Measurements from ENCODE around the gene THAP6.

- TF ChIP-seq CTCF (IDR thresholded peaks at IDR 0.05; ENCODE audit: control extremely low read depth in 1 of 3, insufficient read depth in 1 of 3, low read depth in 1 of 3, low read length in 3 of 3) (no peak), GABPA (IDR thresholded peaks at IDR 0.05; ENCODE audit: borderline replicate concordance, insufficient read depth, low read length) (no peak), SP1 (IDR thresholded peaks at IDR 0.05; ENCODE audit: low read depth, low read length) (no peak), EZH2 (IDR thresholded peaks at IDR 0.05; ENCODE audit: low read depth, low read length, severe bottlenecking) (no peak), SUZ12 (IDR thresholded peaks at IDR 0.05; ENCODE audit: low read length) (no peak), CHD2 (IDR thresholded peaks at IDR 0.05; ENCODE audit: low read length) (no peak), ZNF274 (IDR thresholded peaks at IDR 0.05; ENCODE audit: borderline replicate concordance, extremely low read depth, low read length) (no peak), POLR2AphosphoS5 (IDR thresholded peaks at IDR 0.05; ENCODE audit: low read depth, low read length) (no peak), JUN (IDR thresholded peaks at IDR 0.05; ENCODE audit: low read depth, low read length) (no peak), EP300 (IDR thresholded peaks at IDR 0.05; ENCODE audit: borderline replicate concordance in 1 of 2, low read depth in 2 of 2, low read length in 2 of 2) (no peak), ATF2 (IDR thresholded peaks at IDR 0.05; ENCODE audit: low read length) (no peak), YY1 (IDR thresholded peaks at IDR 0.05; ENCODE audit: low read depth, low read length) (no peak)
Measured at GRCh38 chr4:75516144-75516543, 1.9 kb downstream of the THAP6 start.
